GM12891 (cell line): ENCODE results near the gene CKS1B.

Experiments
- PAX5 ChIP-seq: IDR thresholded peaks from 2 replicates; pipeline ENCODE4 v1.6.1; 2011; ENCODE audit warnings: low read length, moderate library complexity, mild to moderate bottlenecking; ENCODE audit not compliant: insufficient read depth, severe bottlenecking
- POLR2A ChIP-seq: IDR thresholded peaks from 2 replicates; pipeline ENCODE4 v1.6.1; 2011; ENCODE audit warnings: low read depth, low read length, control low read depth
- POLR2AphosphoS5 ChIP-seq: IDR thresholded peaks from 2 replicates; pipeline ENCODE4 v1.6.1; 2011; ENCODE audit warnings: low read depth, low read length, control low read depth
- POU2F2 ChIP-seq: IDR thresholded peaks from 2 replicates; pipeline ENCODE4 v1.6.1; 2011; ENCODE audit warnings: low read depth, mild to moderate bottlenecking, control low read depth, low read length, moderate library complexity
- SPI1 ChIP-seq: IDR thresholded peaks from 2 replicates; pipeline ENCODE4 v1.6.1; 2011; ENCODE audit warnings: low read depth, low read length, control low read depth
- TAF1 ChIP-seq: IDR thresholded peaks from 2 replicates; pipeline ENCODE4 v1.6.1; 2011; ENCODE audit warnings: low read depth, low read length, control low read depth

DNA sequence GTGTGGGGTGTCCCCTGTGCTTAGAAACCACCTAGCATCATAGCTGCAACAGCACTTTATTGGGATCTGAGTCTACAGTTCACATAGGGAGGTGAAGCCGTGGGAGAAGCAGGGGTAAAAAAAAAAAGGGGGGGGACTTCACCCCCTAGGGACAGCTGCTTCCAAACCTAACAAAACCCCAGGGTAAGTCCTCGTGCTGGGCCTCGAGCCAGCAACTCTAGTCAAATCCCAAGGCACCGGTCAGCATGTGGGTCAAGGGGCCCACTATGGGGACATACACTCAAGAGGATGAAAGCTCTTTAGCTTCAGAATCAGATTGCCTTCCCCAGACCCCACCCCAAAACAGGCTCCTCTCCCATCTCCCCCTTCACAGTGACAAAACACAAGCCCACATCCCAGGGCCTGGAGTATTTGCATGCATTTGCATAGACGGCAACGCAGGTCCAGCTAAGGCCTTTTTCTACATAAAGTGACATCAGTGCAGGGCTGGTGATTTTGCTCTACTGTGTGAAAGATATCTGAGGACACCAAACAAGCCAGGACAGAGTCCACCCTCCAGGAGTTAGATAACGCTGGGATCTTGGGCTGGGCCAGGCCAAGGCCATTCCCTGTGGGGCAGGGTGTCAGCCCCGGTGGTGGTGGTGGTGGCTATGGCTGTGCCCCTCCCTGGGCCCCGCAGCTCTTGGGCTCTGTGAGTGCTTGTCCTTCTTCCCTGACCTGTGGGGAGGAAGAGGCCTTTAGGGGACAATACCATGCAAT is 29.9 kb upstream of the CKS1B start:
- no peak for TF ChIP-seq TAF1
- no peak for TF ChIP-seq POLR2AphosphoS5
- TF ChIP-seq POLR2A: no peak
- TF ChIP-seq POU2F2: peak; percentile 98
- TF ChIP-seq PAX5: no peak
- TF ChIP-seq SPI1: no peak
